Mucosa of rectum (tissue), 2 donors: Measurements from ENCODE around the gene PCOLCE2.

Experiments
- H3K27ac ChIP-seq, 2 donors: one replicate each; pipeline ENCODE4 v1.7.0; 2013; ENCODE audit warnings: inconsistent platforms in 2 of 2, low read depth in 2 of 2, low read length in 2 of 2
- H3K27me3 ChIP-seq, 2 donors: one replicate each; pipeline ENCODE4 v1.7.0; 2013; ENCODE audit warnings: low read length in 2 of 2; ENCODE audit not compliant: control insufficient read depth in 2 of 2, insufficient read depth in 2 of 2
- H3K36me3 ChIP-seq, 2 donors: one replicate each; pipeline ENCODE4 v1.7.0; 2013; ENCODE audit warnings: low read length in 2 of 2; ENCODE audit not compliant: control insufficient read depth in 2 of 2, insufficient read depth in 2 of 2
- H3K4me1 ChIP-seq, 2 donors: one replicate each; pipeline ENCODE4 v1.7.0; 2013; ENCODE audit warnings: low read length in 2 of 2, mild to moderate bottlenecking in 1 of 2; ENCODE audit not compliant: control insufficient read depth in 2 of 2, insufficient read depth in 2 of 2
- H3K4me3 ChIP-seq, 2 donors: one replicate each; pipeline ENCODE4 v1.7.0; 2013; ENCODE audit warnings: low read length in 2 of 2
- H3K9ac ChIP-seq, 2 donors: one replicate each; pipeline ENCODE4 v1.7.0; 2013; ENCODE audit warnings: low read length in 2 of 2, low read depth in 1 of 2, mild to moderate bottlenecking in 1 of 2
- H3K9me3 ChIP-seq, 2 donors: one replicate each; pipeline ENCODE4 v1.7.0; 2013; ENCODE audit warnings: low read length in 2 of 2; ENCODE audit not compliant: control insufficient read depth in 2 of 2
- donor health status: healthy.
- donor health status: Normal muscosa, but diverticular disease.

PCOLCE2 gene

GRCh38 chr3:142795332-142795731 lies 93.6 kb downstream of the PCOLCE2 start:
- H3K9ac ChIP-seq: no peak overlapping the region
- no peak overlapping the region for H3K4me3 ChIP-seq
- H3K36me3 ChIP-seq: no peaks in the 10 kb centered on the region
- H3K27ac ChIP-seq: no peak overlapping the region
- H3K4me1 ChIP-seq: no peaks in the 10 kb centered on the region
- H3K9me3 ChIP-seq: no peaks in the 10 kb centered on the region
- H3K27me3 ChIP-seq: no peaks in the 10 kb centered on the region

GRCh38 chr3:142794508-142794907 lies 94.4 kb downstream of the PCOLCE2 start:
- no peaks in the 10 kb centered on the region for H3K27me3 ChIP-seq
- H3K4me1 ChIP-seq: no peaks in the 10 kb centered on the region
- no peaks in the 10 kb centered on the region for H3K36me3 ChIP-seq
- no peak overlapping the region for H3K9ac ChIP-seq
- no peak overlapping the region for H3K4me3 ChIP-seq
- H3K27ac ChIP-seq: no peak overlapping the region
- no peaks in the 10 kb centered on the region for H3K9me3 ChIP-seq

DNA sequence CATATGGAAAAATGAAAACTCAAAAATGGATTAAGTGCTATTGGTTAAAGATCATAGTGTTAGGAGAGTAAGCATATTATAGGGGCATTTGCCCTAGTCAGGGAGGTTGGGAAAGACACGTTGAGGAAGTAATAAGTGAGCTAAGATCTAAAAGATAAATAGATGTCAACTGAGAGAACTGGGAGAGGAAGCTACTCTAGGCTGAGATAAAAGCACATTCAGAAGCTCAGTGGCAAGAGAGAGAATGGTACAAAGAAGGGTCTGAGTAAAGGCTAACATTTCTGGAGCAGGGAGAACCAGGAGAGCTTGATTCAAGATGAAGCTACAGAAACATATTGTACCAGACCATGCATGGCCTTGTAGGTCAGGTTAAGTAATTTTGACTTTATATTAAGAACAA lies 101.2 kb downstream of the PCOLCE2 start:
- H3K9me3 ChIP-seq: no peaks in the 10 kb centered on the region
- no peak overlapping the region for H3K4me3 ChIP-seq
- H3K9ac ChIP-seq: no peak overlapping the region
- H3K27ac ChIP-seq: no peak overlapping the region
- H3K4me1 ChIP-seq: no peaks in the 10 kb centered on the region
- no peaks in the 10 kb centered on the region for H3K27me3 ChIP-seq
- H3K36me3 ChIP-seq: no peaks in the 10 kb centered on the region

GRCh38 chr3:142785996-142786395 lies 102.9 kb downstream of the PCOLCE2 start:
- Histone ChIP-seq H3K27me3 (no peaks in the 10 kb centered on the region), H3K9ac (no peak overlapping the region), H3K4me1 (no peaks in the 10 kb centered on the region), H3K27ac (no peak overlapping the region), H3K36me3 (no peaks in the 10 kb centered on the region), H3K9me3 (no peaks in the 10 kb centered on the region), H3K4me3 (no peak overlapping the region)

- no peak overlapping the region for H3K27ac ChIP-seq
- H3K9me3 ChIP-seq: no peaks in the 10 kb centered on the region
- H3K9ac ChIP-seq: no peak overlapping the region
Measured at GRCh38 chr3:142784228-142784627, 104.7 kb downstream of the PCOLCE2 start.

DNA sequence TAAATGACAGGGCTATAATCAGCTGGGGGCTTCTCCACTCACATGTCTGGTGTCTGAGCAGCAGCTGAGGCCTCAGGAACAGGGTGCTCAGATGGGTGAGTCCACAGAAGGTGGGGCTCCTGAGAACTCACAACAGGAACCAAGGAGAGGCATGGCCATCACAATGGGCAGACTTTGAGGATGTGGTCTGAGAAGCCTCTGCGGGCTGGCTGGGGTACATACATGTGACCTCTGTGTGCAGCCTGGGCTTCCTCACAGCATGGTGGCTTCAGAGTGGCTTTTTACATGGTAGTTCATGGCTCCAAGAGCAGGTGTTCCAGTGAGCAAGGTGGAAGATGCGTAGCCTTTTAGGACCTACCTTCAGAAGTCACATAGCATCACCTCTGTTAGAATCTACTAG lies 106.3 kb downstream of the PCOLCE2 start:
- Histone ChIP-seq H3K4me3 (no peak overlapping the region), H3K27me3 (no peaks in the 10 kb centered on the region), H3K4me1 (no peaks in the 10 kb centered on the region), H3K9me3 (no peaks in the 10 kb centered on the region), H3K9ac (no peak overlapping the region), H3K36me3 (no peaks in the 10 kb centered on the region), H3K27ac (no peak overlapping the region)

More at GRCh38 chr3:142784228-142784627, 104.7 kb downstream of the PCOLCE2 start:
- no peaks in the 10 kb centered on the region for H3K4me1 ChIP-seq
- no peaks in the 10 kb centered on the region for H3K36me3 ChIP-seq
- no peak overlapping the region for H3K4me3 ChIP-seq
- no peaks in the 10 kb centered on the region for H3K27me3 ChIP-seq

DNA sequence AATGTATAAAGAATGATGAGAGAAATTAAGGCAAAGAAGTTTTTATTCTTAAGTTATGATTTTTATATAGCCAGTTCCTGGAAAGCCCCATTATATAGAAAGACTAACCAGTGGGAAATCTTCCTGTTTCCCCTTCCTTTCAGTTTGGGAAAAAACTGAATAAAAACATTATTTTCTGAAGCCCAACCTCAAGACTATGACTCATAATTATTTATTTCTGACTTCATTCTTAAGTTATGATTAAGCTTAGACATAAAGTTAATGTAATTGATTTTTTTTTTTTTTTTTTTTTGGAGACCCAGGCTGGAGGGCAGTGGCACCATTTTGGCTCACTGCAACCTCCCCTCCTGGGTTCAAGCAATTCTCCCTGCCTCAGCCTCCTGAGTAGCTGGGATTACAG lies 109.3 kb downstream of the PCOLCE2 start:
- H3K27me3 ChIP-seq: no peaks in the 10 kb centered on the region
- H3K9me3 ChIP-seq: no peaks in the 10 kb centered on the region
- no peaks in the 10 kb centered on the region for H3K36me3 ChIP-seq
- H3K9ac ChIP-seq: no peak overlapping the region
- no peak overlapping the region for H3K4me3 ChIP-seq
- H3K4me1 ChIP-seq: no peaks in the 10 kb centered on the region
- H3K27ac ChIP-seq: no peak overlapping the region

GRCh38 chr3:142778541-142778940 lies 110.3 kb downstream of the PCOLCE2 start:
- Histone ChIP-seq H3K4me3 (no peak overlapping the region), H3K9me3 (no peaks in the 10 kb centered on the region), H3K27ac (no peak overlapping the region), H3K27me3 (no peaks in the 10 kb centered on the region), H3K36me3 (no peaks in the 10 kb centered on the region), H3K9ac (no peak overlapping the region), H3K4me1 (no peaks in the 10 kb centered on the region)

DNA sequence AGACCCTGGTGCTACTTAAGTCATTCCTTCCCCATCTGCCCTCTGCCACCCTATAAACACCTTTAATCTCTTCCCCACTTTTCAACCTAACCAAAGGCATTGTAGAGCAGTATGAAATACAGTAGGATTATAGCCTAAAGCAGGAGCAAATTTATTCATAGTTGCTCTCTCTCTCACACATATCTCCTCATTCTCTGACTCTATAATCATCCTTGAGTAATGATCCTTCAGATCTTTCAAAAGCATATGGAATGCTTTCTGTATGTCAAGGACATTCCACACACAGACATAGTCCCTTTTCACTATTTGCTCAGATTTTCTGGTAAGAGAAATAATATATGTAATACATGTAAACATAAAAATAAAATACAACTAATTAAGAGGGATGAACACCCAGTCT lies 111.0 kb downstream of the PCOLCE2 start:
- Histone ChIP-seq H3K4me1 (no peaks in the 10 kb centered on the region), H3K27ac (no peak overlapping the region), H3K4me3 (no peak overlapping the region), H3K9ac (no peak overlapping the region), H3K27me3 (no peaks in the 10 kb centered on the region), H3K9me3 (no peaks in the 10 kb centered on the region), H3K36me3 (no peaks in the 10 kb centered on the region)

DNA sequence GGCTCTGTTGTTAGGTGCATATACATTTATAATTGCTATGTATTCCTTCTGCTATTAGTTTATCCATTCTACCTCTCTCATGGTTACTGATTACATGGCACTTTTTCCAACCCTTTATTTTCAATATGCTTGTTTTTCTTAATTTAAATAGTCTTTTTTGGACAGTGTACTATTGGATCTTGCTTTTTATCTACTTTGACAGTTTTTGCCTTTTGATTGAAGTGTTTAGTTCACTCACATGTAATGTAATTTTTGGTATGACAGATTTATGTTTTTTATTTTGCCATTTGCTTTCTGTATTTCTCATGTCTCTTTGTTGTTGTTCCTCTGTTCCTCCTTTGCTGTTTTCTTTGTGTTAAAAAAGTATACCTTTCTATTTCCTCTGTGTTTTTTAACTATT lies 120.5 kb downstream of the PCOLCE2 start:
- Histone ChIP-seq H3K4me3 (no peak overlapping the region), H3K4me1 (no peaks in the 10 kb centered on the region), H3K27ac (no peak overlapping the region), H3K9me3 (peaks cover 0 to 6% of the 10 kb centered on the region in 2 donors), H3K9ac (no peak overlapping the region), H3K27me3 (no peaks in the 10 kb centered on the region), H3K36me3 (no peaks in the 10 kb centered on the region)
